Smooth muscle cell (in vitro differentiated cells): ENCODE measurements around the gene CD44. TPM values are rescaled to one million over a fixed set of nuclear protein-coding genes. Genes with fewer than 3 reads are reported as not detected.

Source experiments
- DNase-seq: peaks from one replicate; lab custom pipeline; 2025; ENCODE audit not compliant: unreplicated experiment; lab: John Stamatoyannopoulos, UW
- H2AFZ ChIP-seq: fragments of 200-600 bp; sonication (generic); 2 replicates; pipeline ENCODE4 v1.6.0; 2016; ENCODE audit warnings: antibody characterized with exemption, low read depth, mild to moderate bottlenecking
- H3F3A ChIP-seq: fragments of 200-600 bp; sonication (generic); 2 replicates; pipeline ENCODE4 v1.6.0; 2017; ENCODE audit warnings: antibody characterized with exemption, low read depth
- H3K27ac ChIP-seq: fragments of 200-600 bp; sonication (generic); 2 replicates; pipeline ENCODE4 v1.5.1; 2016; ENCODE audit warnings: low read depth, mild to moderate bottlenecking
- H3K27me3 ChIP-seq: fragments of 200-600 bp; sonication (generic); 2 replicates; pipeline ENCODE4 v1.6.1; 2016; ENCODE audit warnings: low read depth, mild to moderate bottlenecking
- H3K36me3 ChIP-seq: fragments of 200-600 bp; sonication (generic); 2 replicates; pipeline ENCODE4 v1.5.1; 2016; ENCODE audit warnings: low read depth
- H3K4me1 ChIP-seq: fragments of 200-600 bp; sonication (generic); 2 replicates; pipeline ENCODE4 v1.5.1; 2016; ENCODE audit warnings: low read depth
- H3K4me2 ChIP-seq: fragments of 200-600 bp; sonication (generic); 2 replicates; pipeline ENCODE4 v1.6.0; 2016; ENCODE audit warnings: mild to moderate bottlenecking
- H3K4me3 ChIP-seq: fragments of 200-600 bp; sonication (generic); 2 replicates; pipeline ENCODE4 v1.5.1; 2016; ENCODE audit warnings: mild to moderate bottlenecking
- H3K79me2 ChIP-seq: fragments of 200-600 bp; sonication (generic); 2 replicates; pipeline ENCODE4 v1.6.0; 2016; ENCODE audit warnings: low read depth, mild to moderate bottlenecking
- H3K9ac ChIP-seq: fragments of 200-600 bp; sonication (generic); 2 replicates; pipeline ENCODE4 v1.6.0; 2016; ENCODE audit warnings: low read depth
- H3K9me3 ChIP-seq: fragments of 200-600 bp; sonication (generic); replicated peaks from 2 replicates; pipeline ENCODE4 v1.5.1; 2016; ENCODE audit warnings: low read depth
- H4K20me1 ChIP-seq: fragments of 200-600 bp; sonication (generic); 2 replicates; pipeline ENCODE4 v1.6.0; 2016; ENCODE audit warnings: low read depth
- CTCF ChIP-seq: fragments of 200-600 bp; sonication (generic); IDR thresholded peaks from 2 replicates; pipeline ENCODE4 v1.5.1; 2017; ENCODE audit warnings: borderline replicate concordance, mild to moderate bottlenecking, antibody characterized with exemption; ENCODE audit not compliant: insufficient read depth, poor library complexity, severe bottlenecking
- WGBS: methylation state at CpG from one replicate; pipeline ENCODE4 v1.1.7; 2016; ENCODE audit warnings: low lambda C conversion rate; 5-methylcytosine and 5-hydroxymethylcytosine counted together
- polyA plus RNA-seq: library from polyadenylated mRNA; unstranded; fragments of >200 nt; fragmentation: Nextera tagmentation; extraction: Ambion mirVana; gene quantifications from 2 replicates; pipeline ENCODE4 v1.2.1, GENCODE V29; 2016
- total RNA-seq: library from RNA; depleted of rRNA; stranded (reverse); fragments of >200 nt; gene quantifications from 2 replicates; pipeline ENCODE4 v1.2.3, GENCODE V29; 2014

The CD44 gene
- total and polyA plus RNA-seq, 2 experiments from 2014 or later: 116 to 248 TPM

GRCh38 chr11:35179466-35180135 lies 40.6 kb downstream of the CD44 start:
- Histone ChIP-seq H3K27ac (no peak overlapping the region), H3K36me3 (peaks cover 7% of the 10 kb centered on the region), H3K9me3 (no peaks in the 10 kb centered on the region), H3K27me3 (no peaks in the 10 kb centered on the region), H3K9ac (no peak overlapping the region), H3K4me1 (peaks cover 11% of the 10 kb centered on the region), H3F3A (peaks cover 8% of the 10 kb centered on the region), H3K4me3 (no peak overlapping the region), H2AFZ (no peak overlapping the region), H4K20me1 (no peaks in the 10 kb centered on the region), H3K79me2 (no peaks in the 10 kb centered on the region), H3K4me2 (no peak overlapping the region)
- no peak for DNase-seq
- no peak for TF ChIP-seq CTCF
- 70% methylated on average over 2 of the region's 2 CpGs for WGBS

DNA sequence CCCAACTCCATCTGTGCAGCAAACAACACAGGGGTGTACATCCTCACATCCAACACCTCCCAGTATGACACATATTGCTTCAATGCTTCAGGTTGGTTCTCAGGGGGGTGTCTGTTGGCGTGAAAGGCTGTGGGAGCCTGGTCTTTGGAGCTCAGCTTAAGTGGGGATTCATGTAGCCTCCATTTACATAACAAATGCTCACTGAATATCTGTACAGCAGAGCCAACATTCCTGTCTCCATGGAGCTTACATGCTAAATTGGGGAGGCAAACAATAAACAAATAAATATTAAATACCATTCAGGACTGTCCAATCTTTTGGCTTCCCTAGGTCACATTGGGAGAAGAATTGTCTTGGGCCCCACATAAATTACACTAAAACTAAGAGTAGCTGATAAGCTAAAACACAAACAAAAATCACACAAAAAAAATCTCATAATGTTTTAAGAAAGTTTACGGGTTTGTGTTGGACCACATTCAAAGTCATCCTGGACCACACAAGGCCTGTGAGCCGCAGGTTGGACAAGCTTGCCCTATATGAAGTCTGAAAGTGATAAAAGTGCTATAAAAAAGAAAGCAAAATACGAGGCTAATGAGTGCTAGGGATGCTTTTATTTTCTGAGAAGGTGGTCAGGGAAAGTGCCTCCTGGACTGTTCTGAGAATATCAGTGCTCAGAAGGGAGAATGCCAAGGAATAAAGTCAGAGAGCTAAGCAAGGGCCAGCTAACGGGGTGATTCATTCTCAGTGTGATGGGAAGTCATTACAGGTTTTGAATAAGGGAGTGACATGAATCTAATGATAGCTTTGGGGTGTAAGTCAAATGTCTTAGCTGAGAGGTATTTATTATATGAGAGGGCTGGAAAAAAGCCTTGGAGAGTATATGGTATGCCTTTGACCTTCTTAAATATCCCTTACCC lies 41.6 kb downstream of the CD44 start:
- peaks cover 4% of the 10 kb centered on the region for H3K4me1 ChIP-seq
- peaks cover 7% of the 10 kb centered on the region for H3K36me3 ChIP-seq
- DNase-seq: no peak
- no peaks in the 10 kb centered on the region for H3K27me3 ChIP-seq
- no peaks in the 10 kb centered on the region for H3K9me3 ChIP-seq
- H3K27ac ChIP-seq: no peak overlapping the region
- H3K9ac ChIP-seq: no peak overlapping the region
- H3K4me2 ChIP-seq: no peak overlapping the region
- H3F3A ChIP-seq: peaks cover 7% of the 10 kb centered on the region
- TF ChIP-seq CTCF: no peak
- H4K20me1 ChIP-seq: no peaks in the 10 kb centered on the region
- H3K4me3 ChIP-seq: no peak overlapping the region
- H2AFZ ChIP-seq: no peak overlapping the region
- 85% methylated on average over 5 of the region's 5 CpGs for WGBS
- no peaks in the 10 kb centered on the region for H3K79me2 ChIP-seq

DNA sequence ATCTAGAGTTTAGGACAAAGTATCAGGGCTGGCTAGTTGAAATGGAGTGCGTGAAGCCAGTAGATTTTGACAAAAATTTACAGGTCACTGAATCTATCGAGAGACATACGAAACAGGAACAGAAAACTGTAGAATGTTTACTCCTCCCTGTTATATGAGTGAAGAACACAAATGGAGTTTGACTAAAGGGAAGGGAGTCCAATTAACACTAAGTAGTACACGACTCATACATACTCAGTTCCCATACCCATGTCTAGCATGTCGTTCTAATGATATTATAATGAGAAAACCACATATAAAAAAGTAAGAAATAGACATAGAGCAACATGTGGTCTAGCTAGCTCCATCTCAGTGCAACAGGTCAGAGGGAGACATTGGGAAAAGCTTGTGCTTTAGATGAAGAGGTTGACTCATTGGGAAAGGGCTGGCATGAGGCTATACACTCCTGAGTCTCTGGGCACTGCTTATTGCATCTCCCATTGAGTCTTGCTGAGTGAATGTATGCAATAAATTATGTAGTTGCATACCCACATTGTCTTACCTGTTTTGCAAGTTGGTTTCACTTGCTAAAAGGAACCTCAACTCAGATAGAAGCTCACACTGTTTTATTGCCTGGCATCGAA lies 43.5 kb downstream of the CD44 start:
- H3K36me3 ChIP-seq: peaks cover 7% of the 10 kb centered on the region
- no peak overlapping the region for H2AFZ ChIP-seq
- WGBS: 95% methylated on average over 6 of the region's 6 CpGs
- H3K4me1 ChIP-seq: no peaks in the 10 kb centered on the region
- H3K4me2 ChIP-seq: no peak overlapping the region
- H3F3A ChIP-seq: peaks cover 4% of the 10 kb centered on the region
- H3K27ac ChIP-seq: no peak overlapping the region
- DNase-seq: no peak
- no peaks in the 10 kb centered on the region for H3K9me3 ChIP-seq
- no peaks in the 10 kb centered on the region for H3K27me3 ChIP-seq
- no peak overlapping the region for H3K9ac ChIP-seq
- H4K20me1 ChIP-seq: no peaks in the 10 kb centered on the region
- H3K79me2 ChIP-seq: no peaks in the 10 kb centered on the region
- H3K4me3 ChIP-seq: no peak overlapping the region
- no peak for TF ChIP-seq CTCF
